ENCODE measurements around the gene ITGAV. TPM values are rescaled to one million over a fixed set of nuclear protein-coding genes. Genes with fewer than 3 reads are reported as not detected.

ITGAV gene
- total RNA-seq, 6 donors from 2014 or later = 19.9 to 75.4 (median 58.7) TPM

DNA sequence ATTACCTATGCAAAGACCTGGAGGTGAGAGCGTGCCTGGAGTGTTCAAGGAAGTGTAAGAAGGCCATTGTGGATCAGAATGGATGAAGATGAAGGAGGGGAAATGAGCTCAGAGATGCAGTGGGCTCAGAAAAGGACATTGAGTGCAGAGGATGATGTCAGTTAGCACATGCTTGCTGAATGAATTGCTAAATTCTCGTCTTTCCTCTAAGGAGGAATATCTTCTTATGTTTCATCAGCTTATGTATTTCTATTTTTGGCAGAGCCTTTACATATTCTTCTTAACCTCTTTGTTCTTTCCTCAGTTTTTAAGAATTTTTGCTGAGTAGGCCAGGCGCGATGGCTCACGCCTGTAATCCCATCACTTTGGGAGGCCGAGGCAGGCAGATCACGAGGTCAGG, 134.9 kb downstream of the ITGAV start:
- 89% methylated on average over 7 of the region's 7 CpGs for WGBS, 2 donors
- H3K4me1 ChIP-seq = no peaks in the 10 kb centered on the region
- no peak for DNase-seq
- no peaks in the 10 kb centered on the region for H3K36me3 ChIP-seq
- H3K9me3 ChIP-seq = no peaks in the 10 kb centered on the region
- H3K27me3 ChIP-seq = no peaks in the 10 kb centered on the region
- TF ChIP-seq POLR2AphosphoS5 (IDR thresholded peaks at IDR 0.05) (no peak), POLR2A (IDR thresholded peaks at IDR 0.05) (no peak), EP300 (IDR thresholded peaks at IDR 0.05) (no peak)
- TF ChIP-seq, protein P1, sequence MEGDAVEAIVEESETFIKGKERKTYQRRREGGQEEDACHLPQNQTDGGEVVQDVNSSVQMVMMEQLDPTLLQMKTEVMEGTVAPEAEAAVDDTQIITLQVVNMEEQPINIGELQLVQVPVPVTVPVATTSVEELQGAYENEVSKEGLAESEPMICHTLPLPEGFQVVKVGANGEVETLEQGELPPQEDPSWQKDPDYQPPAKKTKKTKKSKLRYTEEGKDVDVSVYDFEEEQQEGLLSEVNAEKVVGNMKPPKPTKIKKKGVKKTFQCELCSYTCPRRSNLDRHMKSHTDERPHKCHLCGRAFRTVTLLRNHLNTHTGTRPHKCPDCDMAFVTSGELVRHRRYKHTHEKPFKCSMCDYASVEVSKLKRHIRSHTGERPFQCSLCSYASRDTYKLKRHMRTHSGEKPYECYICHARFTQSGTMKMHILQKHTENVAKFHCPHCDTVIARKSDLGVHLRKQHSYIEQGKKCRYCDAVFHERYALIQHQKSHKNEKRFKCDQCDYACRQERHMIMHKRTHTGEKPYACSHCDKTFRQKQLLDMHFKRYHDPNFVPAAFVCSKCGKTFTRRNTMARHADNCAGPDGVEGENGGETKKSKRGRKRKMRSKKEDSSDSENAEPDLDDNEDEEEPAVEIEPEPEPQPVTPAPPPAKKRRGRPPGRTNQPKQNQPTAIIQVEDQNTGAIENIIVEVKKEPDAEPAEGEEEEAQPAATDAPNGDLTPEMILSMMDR (IDR thresholded peaks at IDR 0.05) = no peak
- ATAC-seq (ENCODE audit: low FRiP score in 2 of 2) = no peak
- H3K4me3 ChIP-seq = no peak overlapping the region
- H3K27ac ChIP-seq = no peak overlapping the region

DNA sequence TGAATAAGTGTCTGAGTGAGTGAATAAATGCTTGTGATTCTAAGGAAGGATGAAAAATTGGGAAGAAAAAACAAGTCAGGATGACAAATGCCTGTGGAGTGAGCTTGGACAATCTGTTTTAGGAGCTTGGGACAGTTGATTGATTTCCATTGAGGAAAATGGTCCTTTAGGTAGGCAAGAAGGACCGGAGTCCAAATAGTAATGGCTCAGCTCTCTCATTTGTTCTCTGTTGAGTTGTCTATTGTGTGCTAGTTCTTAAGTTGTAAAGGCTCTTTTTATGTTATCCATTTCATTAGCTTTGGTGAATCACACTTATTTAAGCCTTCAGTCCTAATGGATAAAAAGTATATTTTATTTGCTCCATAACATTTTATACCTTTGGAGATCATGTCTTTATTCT, 135.9 kb downstream of the ITGAV start:
- Histone ChIP-seq H3K4me3 (no peak overlapping the region), H3K9me3 (no peaks in the 10 kb centered on the region), H3K27ac (no peak overlapping the region), H3K36me3 (no peaks in the 10 kb centered on the region), H3K4me1 (no peaks in the 10 kb centered on the region), H3K27me3 (no peaks in the 10 kb centered on the region)
- TF ChIP-seq EP300 (IDR thresholded peaks at IDR 0.05) (no peak), POLR2AphosphoS5 (IDR thresholded peaks at IDR 0.05) (no peak), POLR2A (IDR thresholded peaks at IDR 0.05) (no peak)
- TF ChIP-seq, protein P1 (IDR thresholded peaks at IDR 0.05) = no peak
- DNase-seq = no peak
- no peak for ATAC-seq (ENCODE audit: low FRiP score in 2 of 2)
- 93 to 97% methylated on average over 1 of the region's 1 CpG for WGBS, 2 donors

DNA sequence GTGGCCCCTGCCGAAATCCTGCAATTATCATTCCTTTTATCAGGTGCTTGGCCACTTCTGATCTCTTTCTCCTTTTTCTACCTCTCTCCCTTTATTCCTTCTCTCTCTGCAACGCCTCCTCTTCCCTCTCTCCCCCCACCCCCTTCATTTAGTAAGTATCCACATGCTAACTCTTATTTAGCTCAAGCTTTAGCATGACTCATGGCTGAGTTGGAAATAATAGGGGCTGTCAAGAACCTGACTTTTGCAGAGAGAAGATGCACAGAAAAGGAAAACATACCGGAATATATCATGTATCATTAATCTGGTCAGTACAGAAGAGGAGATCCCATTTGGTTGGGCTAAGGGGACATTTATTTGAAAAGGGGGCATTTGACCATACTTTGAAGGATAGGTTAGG, 137.1 kb downstream of the ITGAV start:
- H3K9me3 ChIP-seq = no peaks in the 10 kb centered on the region
- ATAC-seq (ENCODE audit: low FRiP score in 2 of 2) = no peak
- no peaks in the 10 kb centered on the region for H3K27me3 ChIP-seq
- H3K36me3 ChIP-seq = no peaks in the 10 kb centered on the region
- TF ChIP-seq POLR2AphosphoS5 (IDR thresholded peaks at IDR 0.05) (no peak), POLR2A (IDR thresholded peaks at IDR 0.05) (no peak), EP300 (IDR thresholded peaks at IDR 0.05) (no peak)
- TF ChIP-seq, protein P1 (IDR thresholded peaks at IDR 0.05) = no peak
- H3K4me3 ChIP-seq = no peak overlapping the region
- DNase-seq = no peak
- no peaks in the 10 kb centered on the region for H3K4me1 ChIP-seq
- 84 to 88% methylated on average over 3 of the region's 3 CpGs for WGBS, 2 donors
- no peak overlapping the region for H3K27ac ChIP-seq

DNA sequence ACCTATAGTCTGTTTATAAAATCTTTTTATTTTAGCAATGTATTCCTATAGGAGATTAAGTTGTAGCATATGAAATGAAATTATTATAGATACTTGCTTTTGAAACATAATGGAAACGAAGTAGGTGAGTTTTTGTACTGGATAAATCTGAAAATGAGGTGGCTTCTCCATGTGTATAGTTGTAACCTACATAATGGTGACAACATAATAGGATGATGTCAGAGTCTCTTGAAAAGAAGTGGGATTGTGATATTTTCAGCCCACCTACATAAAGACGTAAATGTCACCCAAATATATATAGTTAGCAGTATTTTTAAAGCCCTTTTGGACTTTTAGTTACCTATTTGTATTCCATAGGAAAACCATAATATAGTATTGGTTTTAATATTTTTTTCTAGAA, 138.8 kb downstream of the ITGAV start:
- ATAC-seq (ENCODE audit: low FRiP score in 2 of 2) (no peak), DNase-seq (no peak)
- no peaks in the 10 kb centered on the region for H3K4me1 ChIP-seq
- H3K4me3 ChIP-seq = no peak overlapping the region
- no peak overlapping the region for H3K27ac ChIP-seq
- TF ChIP-seq POLR2A (IDR thresholded peaks at IDR 0.05) (no peak), POLR2AphosphoS5 (IDR thresholded peaks at IDR 0.05) (no peak), EP300 (IDR thresholded peaks at IDR 0.05) (no peak)
- TF ChIP-seq, protein P1 (IDR thresholded peaks at IDR 0.05) = no peak
- no peaks in the 10 kb centered on the region for H3K9me3 ChIP-seq
- no peaks in the 10 kb centered on the region for H3K27me3 ChIP-seq
- WGBS, 2 donors = 90 to 92% methylated on average over 2 of the region's 2 CpGs
- no peaks in the 10 kb centered on the region for H3K36me3 ChIP-seq

Other genes with a start within 250 kb of the ITGAV start
- gene ZC3H15, start 103.8 kb upstream of the ITGAV start, total RNA-seq = 10 to 100 TPM; 30.2 to 79.6 (median 45.1) TPM
- gene FAM171B, start 104.0 kb downstream of the ITGAV start, total RNA-seq = 1 to 10 TPM; 1.0 to 4.5 (median 1.6) TPM